Kidney (tissue), 14 donors: ENCODE data around the gene DOK6. TPM values are rescaled to one million over a fixed set of nuclear protein-coding genes. Genes with fewer than 3 reads are reported as not detected.

Experiments
- DNase-seq, 5 donors: peaks; one replicate each; pipeline ENCODE4 v3.0.0-alpha.2; 2013 to 2020
- FAIRE-seq: peaks from 2 replicates; lab custom pipeline; 2012; peaks lifted over from hg19 to GRCh38; lab: Jason Lieb, UNC
- H3K27ac ChIP-seq, 2 donors: one replicate each; pipeline ENCODE4 v1.7.0; 2013; ENCODE audit warnings: low read depth in 2 of 2, low read length in 2 of 2, inconsistent platforms in 1 of 2
- H3K27me3 ChIP-seq: one replicate; pipeline ENCODE4 v1.7.1; 2013; ENCODE audit warnings: low read length, inconsistent platforms; ENCODE audit not compliant: control insufficient read depth, insufficient read depth
- H3K36me3 ChIP-seq, 3 donors: one replicate each; pipeline versions ENCODE4 v1.7.0 to v1.7.1; 2013; ENCODE audit warnings: low read length in 3 of 3, control low read depth in 1 of 3, inconsistent platforms in 1 of 3; ENCODE audit not compliant: insufficient read depth in 3 of 3, control insufficient read depth in 2 of 3
- H3K4me1 ChIP-seq, 3 donors: one replicate each; pipeline versions ENCODE4 v1.7.0 to v1.7.1; 2013; ENCODE audit warnings: low read length in 3 of 3, inconsistent platforms in 1 of 3, low read depth in 1 of 3; ENCODE audit not compliant: control insufficient read depth in 2 of 3, insufficient read depth in 2 of 3
- H3K4me3 ChIP-seq, 3 donors: one replicate each; pipeline versions ENCODE4 v1.7.0 to v1.8.1; 2013; ENCODE audit warnings: low read length in 3 of 3, control low read depth in 1 of 3, inconsistent platforms in 1 of 3
- H3K9ac ChIP-seq, 3 donors: one replicate each; pipeline versions ENCODE4 v1.7.0 to v1.7.1; 2013; ENCODE audit warnings: low read length in 3 of 3, control low read depth in 1 of 3, inconsistent platforms in 1 of 3
- H3K9me3 ChIP-seq, 3 donors: one replicate each; pipeline versions ENCODE4 v1.7.0 to v1.7.1; 2013; ENCODE audit warnings: low read length in 3 of 3, control low read depth in 1 of 3, inconsistent platforms in 1 of 3; ENCODE audit not compliant: control insufficient read depth in 2 of 3, insufficient read depth in 1 of 3
- intact Hi-C: fragments of 100-400 bp; cut with DNase I; formaldehyde crosslinking; loops from one replicate; pipeline ENCODE4 v1.11.1; 2022
- polyA plus RNA-seq: library from polyadenylated mRNA; stranded (reverse); fragments of 350-450 nt; fragmentation: Illumina TruSeq; extraction: RNeasy Lipid Tissue Mini Kit (QIAGEN cat#74804); gene quantifications from one replicate; pipeline ENCODE4 v1.2.3, GENCODE V29; 2014; ENCODE audit warnings: low read depth, low replicate concordance; ENCODE audit not compliant: insufficient read depth
- total RNA-seq: library from RNA; stranded (reverse); fragmentation: NEBNext Ultra II Directional; extraction: Animal tissue kit (Norgen Biotek cat#: 25700); gene quantifications from one replicate; pipeline ENCODE4 v1.2.1, GENCODE V29; 2021
- TF ChIP-seq, protein P1 (sequence below): IDR thresholded peaks from 3 replicates; pipeline ENCODE4 v1.5.1; 2012; ENCODE audit warnings: mild to moderate bottlenecking, moderate library complexity, borderline replicate concordance; ENCODE audit not compliant: insufficient read depth; ENCODE audit errors: extremely low read depth
- donor health status: control.
- donor health status: control.
- donor health status: control.
- donor health status: control.
- donor health status: control.
- donor health status: DM: yes; HTN: yes; CAD: no.
- donor health status: Normal renal cell carcinoma (clear cell type).

The DOK6 gene
- total and polyA plus RNA-seq, 2 donors from 2014 or later: 3.8 to 4.6 TPM

DNA sequence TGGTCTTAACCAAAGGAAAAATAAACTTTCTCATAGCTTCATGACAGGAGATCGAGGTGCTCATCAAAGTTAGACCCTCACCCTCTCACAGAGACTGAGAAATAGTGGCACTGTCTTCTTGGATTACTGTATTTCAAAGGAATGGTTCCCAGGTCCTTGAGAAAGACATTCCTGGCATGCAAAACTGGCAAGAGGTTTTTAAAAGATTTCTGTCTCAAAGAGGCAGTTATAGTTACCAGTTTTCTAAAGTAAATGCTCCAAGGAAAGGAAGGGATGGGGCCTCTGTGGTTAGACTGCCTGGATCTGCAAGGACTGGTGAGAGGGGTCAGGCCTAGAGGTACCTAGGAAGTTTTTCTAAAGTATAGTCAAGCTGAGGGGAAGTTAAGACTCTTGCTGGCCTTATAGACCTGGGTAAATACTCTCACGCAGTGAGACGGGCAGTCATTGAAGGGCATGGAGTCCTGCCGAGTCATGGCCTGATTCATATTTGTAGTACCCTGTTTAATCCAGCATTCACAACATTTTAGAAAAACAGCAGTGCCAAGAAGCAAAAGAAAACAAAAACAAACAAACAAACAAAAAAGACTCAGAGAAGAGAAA is 226.1 kb downstream of the DOK6 start:
- intact Hi-C loops: no loop called here
- TF ChIP-seq, protein P1, sequence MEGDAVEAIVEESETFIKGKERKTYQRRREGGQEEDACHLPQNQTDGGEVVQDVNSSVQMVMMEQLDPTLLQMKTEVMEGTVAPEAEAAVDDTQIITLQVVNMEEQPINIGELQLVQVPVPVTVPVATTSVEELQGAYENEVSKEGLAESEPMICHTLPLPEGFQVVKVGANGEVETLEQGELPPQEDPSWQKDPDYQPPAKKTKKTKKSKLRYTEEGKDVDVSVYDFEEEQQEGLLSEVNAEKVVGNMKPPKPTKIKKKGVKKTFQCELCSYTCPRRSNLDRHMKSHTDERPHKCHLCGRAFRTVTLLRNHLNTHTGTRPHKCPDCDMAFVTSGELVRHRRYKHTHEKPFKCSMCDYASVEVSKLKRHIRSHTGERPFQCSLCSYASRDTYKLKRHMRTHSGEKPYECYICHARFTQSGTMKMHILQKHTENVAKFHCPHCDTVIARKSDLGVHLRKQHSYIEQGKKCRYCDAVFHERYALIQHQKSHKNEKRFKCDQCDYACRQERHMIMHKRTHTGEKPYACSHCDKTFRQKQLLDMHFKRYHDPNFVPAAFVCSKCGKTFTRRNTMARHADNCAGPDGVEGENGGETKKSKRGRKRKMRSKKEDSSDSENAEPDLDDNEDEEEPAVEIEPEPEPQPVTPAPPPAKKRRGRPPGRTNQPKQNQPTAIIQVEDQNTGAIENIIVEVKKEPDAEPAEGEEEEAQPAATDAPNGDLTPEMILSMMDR: no peak
- H3K9ac ChIP-seq: no peak overlapping the region
- peak overlapping the region in 1 of 2 donors; percentile 8 for H3K27ac ChIP-seq
- no peaks in the 10 kb centered on the region for H3K4me1 ChIP-seq
- no peaks in the 10 kb centered on the region for H3K36me3 ChIP-seq
- no peaks in the 10 kb centered on the region for H3K9me3 ChIP-seq
- DNase-seq (peak in 2 of 5 donors; percentile 12 to 22), FAIRE-seq (no peak)
- H3K27me3 ChIP-seq: no peaks in the 10 kb centered on the region
- H3K4me3 ChIP-seq: no peak overlapping the region

DNA sequence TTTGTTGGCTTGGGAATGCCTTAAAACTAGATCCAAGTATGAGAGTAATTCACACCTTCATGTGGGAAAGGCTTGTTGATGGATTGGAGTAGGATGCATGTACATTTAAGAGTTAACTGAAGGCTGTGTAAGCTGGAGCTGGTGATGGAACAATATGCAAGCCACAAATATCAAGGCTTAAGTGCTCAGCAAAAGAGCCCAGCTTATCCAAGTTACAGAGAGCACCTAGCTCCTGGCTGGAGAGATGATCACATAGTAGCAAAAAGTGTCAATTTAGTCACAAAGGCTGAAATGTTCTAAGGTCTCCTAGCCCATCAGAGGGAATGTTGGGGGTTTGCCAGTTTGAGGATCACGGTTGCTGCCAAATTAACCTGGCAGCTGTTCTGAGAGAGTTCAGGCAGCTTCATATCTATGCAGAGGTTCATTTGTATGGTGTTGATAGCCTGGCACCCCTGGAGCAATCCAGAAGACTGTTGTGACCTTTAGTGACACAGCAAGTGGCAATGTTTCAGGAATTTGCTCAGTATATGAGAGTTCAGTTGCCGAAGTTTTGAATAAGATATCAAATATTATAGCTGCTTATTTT is 228.2 kb downstream of the DOK6 start:
- TF ChIP-seq, protein P1: no peak
- no peaks in the 10 kb centered on the region for H3K4me1 ChIP-seq
- FAIRE-seq: no peak

DNA sequence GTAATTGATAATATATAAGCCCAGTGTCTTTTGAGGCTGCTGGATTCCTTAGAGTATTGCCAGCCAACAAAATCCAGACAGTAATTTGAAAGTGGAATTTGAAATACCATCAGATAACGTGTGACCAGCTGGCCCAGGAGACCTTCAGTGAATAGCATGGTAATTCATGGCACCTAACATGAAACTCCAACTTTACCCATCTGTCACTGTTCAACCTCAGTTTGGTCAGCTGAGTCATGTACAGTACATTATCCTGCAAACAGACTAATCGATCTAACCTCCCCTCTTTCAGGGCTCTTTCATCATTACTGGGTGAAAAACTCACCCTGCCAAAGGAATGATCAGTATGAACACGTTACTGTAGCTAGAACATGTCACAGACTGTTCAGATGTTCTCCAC is 230.6 kb downstream of the DOK6 start:
- H3K4me1 ChIP-seq: no peaks in the 10 kb centered on the region
- no peaks in the 10 kb centered on the region for H3K27me3 ChIP-seq
- no peak overlapping the region for H3K4me3 ChIP-seq
- H3K9me3 ChIP-seq: no peaks in the 10 kb centered on the region
- intact Hi-C loops: no loop called here
- FAIRE-seq (no peak), DNase-seq (no peak)
- no peak overlapping the region for H3K9ac ChIP-seq
- H3K36me3 ChIP-seq: no peaks in the 10 kb centered on the region
- TF ChIP-seq, protein P1: no peak
- H3K27ac ChIP-seq: no peak overlapping the region

More for the DNA sequence above, 228.2 kb downstream of the DOK6 start:
- intact Hi-C loops: no loop called here
- H3K27ac ChIP-seq: no peak overlapping the region
- no peak overlapping the region for H3K9ac ChIP-seq
- no peaks in the 10 kb centered on the region for H3K9me3 ChIP-seq
- no peak for DNase-seq
- H3K36me3 ChIP-seq: no peaks in the 10 kb centered on the region
- H3K27me3 ChIP-seq: no peaks in the 10 kb centered on the region
- H3K4me3 ChIP-seq: no peak overlapping the region
